Lung (tissue), 12 donors: Measurements from ENCODE around the gene COPS4. TPM values are rescaled to one million over a fixed set of nuclear protein-coding genes. Genes with fewer than 3 reads are reported as not detected.

Source experiments
- ATAC-seq: fragments of 200-7000 bp; cut with Tn5 transposase; one replicate; pipeline ENCODE4 v1.9.1; 2020; ENCODE audit warnings: moderate number of reproducible peaks; ENCODE audit not compliant: insufficient read depth, low FRiP score
- DNase-seq, 3 donors: peaks; one replicate each; pipeline ENCODE4 v3.0.0-alpha.2; 2013 to 2017
- H3K27ac ChIP-seq, 2 donors: one replicate each; pipeline ENCODE4 v1.5.1; 2013; ENCODE audit warnings: mild to moderate bottlenecking in 2 of 2, moderate library complexity in 2 of 2, control low read depth in 1 of 2, inconsistent platforms in 1 of 2, low read depth in 1 of 2, low read length in 1 of 2
- H3K27me3 ChIP-seq, 3 donors: one replicate each; pipeline ENCODE4 v1.5.1; 2013; ENCODE audit warnings: low read length in 2 of 3; ENCODE audit not compliant: control insufficient read depth in 3 of 3, insufficient read depth in 3 of 3
- H3K36me3 ChIP-seq, 4 donors: one replicate each; pipeline ENCODE4 v1.5.1; 2013; ENCODE audit warnings: low read length in 4 of 4, mild to moderate bottlenecking in 1 of 4, moderate library complexity in 1 of 4; ENCODE audit not compliant: control insufficient read depth in 4 of 4, insufficient read depth in 4 of 4
- H3K4me1 ChIP-seq, 5 donors: one replicate each; pipeline ENCODE4 v1.5.1; 2013; ENCODE audit warnings: low read length in 5 of 5, mild to moderate bottlenecking in 2 of 5, moderate library complexity in 1 of 5; ENCODE audit not compliant: control insufficient read depth in 5 of 5, insufficient read depth in 5 of 5
- H3K4me3 ChIP-seq: one replicate; pipeline ENCODE4 v1.5.1; 2013; ENCODE audit warnings: mild to moderate bottlenecking, control low read depth, moderate library complexity
- H3K9ac ChIP-seq, 2 donors: one replicate each; pipeline ENCODE4 v1.5.1; 2013; ENCODE audit warnings: low read length in 2 of 2, control low read depth in 1 of 2; ENCODE audit not compliant: insufficient read depth in 1 of 2
- H3K9me3 ChIP-seq, 4 donors: one replicate each; pipeline ENCODE4 v1.5.1; 2013; ENCODE audit warnings: low read length in 3 of 4, mild to moderate bottlenecking in 1 of 4, moderate library complexity in 1 of 4; ENCODE audit not compliant: control insufficient read depth in 4 of 4, insufficient read depth in 3 of 4
- CTCF ChIP-seq: IDR thresholded peaks from 2 replicates; pipeline ENCODE4 v1.5.1; 2012; ENCODE audit warnings: mild to moderate bottlenecking; ENCODE audit errors: control extremely low read depth, extremely low read depth
- WGBS, 2 donors: extraction: QIAGEN DNeasy Blood & Tissue Kit; methylation state at CpG; one replicate each; pipeline ENCODE4 v1.1.7; 2013; 5-methylcytosine and 5-hydroxymethylcytosine counted together
- polyA plus RNA-seq, 2 donors: library from polyadenylated mRNA; stranded (reverse); fragments of 200-250 nt; gene quantifications; one replicate each; pipeline ENCODE4 v1.2.1, GENCODE V29; 2013
- total RNA-seq, 2 donors: library from RNA; depleted of rRNA in 1 of 2; stranded (reverse); fragments of >200 nt in 1 of 2; gene quantifications; one replicate each; pipeline ENCODE4 v1.2.1, GENCODE V29; 2014 to 2021
- donor health status: control.
- donor health status: control.
- donor health status: Bipolar disorder and iron deficiency.
- donor health status: healthy.
- donor health status: DM: yes; HTN: yes; CAD: no.

COPS4 gene
- total and polyA plus RNA-seq, 4 donors: 15.3 to 55.3 (median 27.2) TPM

GRCh38 chr4:83112231-83112630 lies 77.2 kb downstream of the COPS4 start:
- Histone ChIP-seq H3K27ac (peak overlapping the region in 1 of 2 donors; percentile 47), H3K9ac (no peak overlapping the region), H3K27me3 (peaks cover 0 to 10% (median 4%) of the 10 kb centered on the region in 3 donors), H3K36me3 (no peaks in the 10 kb centered on the region), H3K4me1 (peaks cover 0 to 5% (median 0%) of the 10 kb centered on the region in 5 donors), H3K4me3 (no peak overlapping the region), H3K9me3 (no peaks in the 10 kb centered on the region)
- DNase-seq: peak in 1 of 3 donors; percentile 7
- WGBS, 2 donors: 24 to 69% methylated on average over 2 of the region's 2 CpGs
- TF ChIP-seq CTCF: no peak
- no peak for ATAC-seq

GRCh38 chr4:83112678-83113428 lies 77.9 kb downstream of the COPS4 start:
- H3K27ac ChIP-seq: peak overlapping the region in 1 of 2 donors; percentile 3
- 34 to 60% methylated on average over 16 of the region's 16 CpGs for WGBS, 2 donors
- no peak overlapping the region for H3K4me3 ChIP-seq
- TF ChIP-seq CTCF: no peak
- no peaks in the 10 kb centered on the region for H3K36me3 ChIP-seq
- no peaks in the 10 kb centered on the region for H3K9me3 ChIP-seq
- H3K9ac ChIP-seq: peak overlapping the region in 1 of 2 donors; percentile 42
- DNase-seq: no peak
- H3K27me3 ChIP-seq: peaks cover 0 to 10% (median 4%) of the 10 kb centered on the region in 3 donors
- no peak for ATAC-seq
- peaks cover 0 to 5% (median 0%) of the 10 kb centered on the region in 5 donors for H3K4me1 ChIP-seq

GRCh38 chr4:83113429-83113786 lies 78.4 kb downstream of the COPS4 start:
- H3K4me3 ChIP-seq: no peak overlapping the region
- H3K9ac ChIP-seq: no peak overlapping the region
- peaks cover 0 to 10% (median 3%) of the 10 kb centered on the region in 3 donors for H3K27me3 ChIP-seq
- TF ChIP-seq CTCF: no peak
- no peak for ATAC-seq
- no peaks in the 10 kb centered on the region for H3K36me3 ChIP-seq
- H3K27ac ChIP-seq: peak overlapping the region in 1 of 2 donors; percentile 50
- WGBS, 2 donors: 19 to 34% methylated on average over 3 of the region's 3 CpGs
- H3K4me1 ChIP-seq: peaks cover 0 to 5% (median 0%) of the 10 kb centered on the region in 5 donors
- peaks cover 0 to 3% (median 0%) of the 10 kb centered on the region in 4 donors for H3K9me3 ChIP-seq
- no peak for DNase-seq
